KBM-7 (cell line): ENCODE data around the gene RNLS.

Experiments
- DNase-seq: peaks from one replicate; pipeline ENCODE4 v3.0.0-alpha.2; 2015
- in situ Hi-C: fragments of 300-500 bp; cut with MboI; formaldehyde crosslinking; loops from 2 replicates; pipeline ENCODE4 v1.14.3; 2020; ENCODE audit warnings: low sequenced_read_pairs, low pct_unique_long_range_greater_than_20kb, mixed read lengths

Gene RNLS

DNA sequence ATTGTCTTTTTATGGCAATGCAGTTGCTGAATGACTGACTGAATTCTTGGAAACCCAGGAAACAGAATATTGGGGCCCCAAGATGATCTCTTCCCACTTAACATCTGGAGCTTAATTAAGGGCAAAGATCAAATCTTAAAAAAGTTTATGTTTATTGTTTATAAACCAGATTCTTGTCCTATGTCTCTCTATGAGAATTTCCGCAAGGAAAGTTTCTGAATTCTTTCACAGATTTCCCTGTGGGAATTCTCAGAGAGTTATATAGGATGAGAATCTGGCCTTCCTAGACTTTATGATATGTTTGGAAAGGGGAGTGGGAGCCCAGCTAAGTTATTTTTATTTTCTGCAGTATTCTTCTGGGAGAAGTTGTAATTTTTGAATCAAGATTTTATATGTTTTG, 166.3 kb downstream of the RNLS start:
- in situ Hi-C loops, result loop anchor here (25.0 kb wide), 1 partner anchor 554 kb away; the partner anchor contains the start of genes KLLN and PTEN
- no peak for DNase-seq

GRCh38 chr10:88415533-88416130, 167.5 kb downstream of the RNLS start:
- DNase-seq, result no peak
- in situ Hi-C loops, result loop anchor here (25.0 kb wide), 1 partner anchor 553 kb away; the partner anchor contains the start of genes KLLN and PTEN

GRCh38 chr10:88413412-88413811, 169.7 kb downstream of the RNLS start:
- in situ Hi-C loops, result loop anchor here (25.0 kb wide), 1 partner anchor 551 kb away; the partner anchor contains the start of genes KLLN and PTEN
- peak; percentile 54 for DNase-seq

DNA sequence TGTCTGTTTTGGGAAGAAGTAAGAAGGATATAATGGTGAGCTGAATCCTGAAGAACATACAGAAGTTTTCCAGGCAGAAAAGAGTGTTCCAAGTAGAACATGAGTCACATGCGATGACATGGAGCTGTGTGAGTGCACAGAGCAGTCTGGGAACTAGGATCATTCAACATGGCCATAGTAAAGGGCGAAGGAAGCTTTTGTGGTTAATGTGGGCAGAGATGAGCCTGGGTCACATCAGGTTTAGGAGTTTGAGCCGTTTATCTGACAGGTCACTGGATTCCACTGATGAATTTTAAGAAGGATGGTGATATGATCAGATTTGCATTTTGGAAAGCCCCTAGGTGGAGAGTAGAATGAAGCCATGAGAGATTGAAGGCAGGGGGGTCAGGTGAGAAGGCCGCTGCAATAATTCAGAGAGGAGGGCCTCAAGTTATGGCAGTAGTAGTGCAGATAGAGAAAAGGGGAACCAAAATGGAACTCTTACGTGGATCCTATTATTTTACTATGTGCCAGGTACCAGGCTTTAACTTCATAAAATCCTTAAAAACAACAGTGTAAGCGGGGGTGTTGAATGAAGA, 171.3 kb downstream of the RNLS start:
- in situ Hi-C loops, result loop anchor here (25.0 kb wide), 1 partner anchor 550 kb away; the partner anchor contains the start of genes KLLN and PTEN
- peak; percentile 67 for DNase-seq

DNA sequence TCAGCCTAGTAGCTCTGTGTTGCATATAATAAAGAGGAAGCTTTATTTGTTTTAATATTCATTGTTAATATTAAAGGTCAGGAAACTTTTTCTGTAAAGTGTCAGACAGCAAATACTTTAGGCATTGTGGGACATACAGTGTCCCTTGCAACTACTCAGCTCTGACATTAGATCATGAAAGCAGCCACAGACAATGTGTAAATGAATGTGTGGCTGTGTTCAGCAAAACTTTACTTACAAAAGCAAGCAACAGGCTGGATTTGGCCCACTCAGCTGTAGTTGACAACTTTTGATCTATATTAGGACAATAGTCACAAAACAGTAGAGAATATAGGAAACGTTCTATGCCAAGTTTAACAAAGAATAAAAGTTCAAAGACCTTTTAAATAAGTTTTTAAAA, 173.3 kb downstream of the RNLS start:
- DNase-seq, result no peak
- in situ Hi-C loops, result loop anchor here (25.0 kb wide), 1 partner anchor 548 kb away; the partner anchor contains the start of genes KLLN and PTEN

DNA sequence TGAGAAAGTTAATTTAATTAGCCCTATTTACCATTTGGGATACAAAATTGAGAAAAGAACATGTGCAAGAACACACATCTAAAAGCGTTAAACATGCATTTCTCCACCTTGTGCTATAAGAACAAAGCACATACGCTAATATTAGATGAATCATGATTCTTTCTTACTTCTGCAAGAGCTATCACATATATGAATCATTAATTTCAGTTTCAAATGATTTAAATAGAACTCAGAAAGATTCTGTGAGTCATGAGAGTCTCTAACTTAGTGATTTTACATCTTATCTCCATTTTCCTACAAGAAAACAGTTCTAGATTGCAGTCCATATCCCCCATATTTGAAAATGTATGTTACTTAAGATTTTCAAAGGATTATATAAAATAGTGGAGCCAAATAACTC, 173.9 kb downstream of the RNLS start:
- in situ Hi-C loops, result loop anchor here (25.0 kb wide), 1 partner anchor 547 kb away; the partner anchor contains the start of genes KLLN and PTEN

DNA sequence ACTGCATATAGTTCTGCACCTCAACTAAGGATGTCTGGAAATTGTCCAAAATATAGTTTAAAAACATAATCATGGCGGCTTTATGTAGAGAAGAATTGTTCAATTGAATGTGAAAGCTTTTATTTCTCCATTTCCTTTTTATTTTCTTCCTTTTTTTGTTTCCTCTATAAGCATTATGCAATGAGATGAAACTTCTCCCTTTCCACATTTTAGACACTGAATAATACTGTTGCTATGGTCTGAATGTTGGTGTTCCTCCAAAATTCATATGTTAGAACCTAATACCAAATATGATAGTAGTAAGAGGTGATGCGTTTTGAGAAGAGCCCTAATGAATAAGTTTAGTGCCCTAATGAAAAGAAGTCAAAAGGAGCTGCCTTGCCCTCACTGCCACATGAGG, 175.0 kb downstream of the RNLS start:
- no peak for DNase-seq

More for the DNA sequence above, 173.9 kb downstream of the RNLS start:
- DNase-seq, result no peak

GRCh38 chr10:88404133-88404532, 179.0 kb downstream of the RNLS start:
- in situ Hi-C loops, result loop anchor here (25.0 kb wide), 1 partner anchor 542 kb away; the partner anchor contains the start of genes KLLN and PTEN
- DNase-seq, result no peak

More for the DNA sequence above, 175.0 kb downstream of the RNLS start:
- in situ Hi-C loops, result loop anchor here (25.0 kb wide), 1 partner anchor 546 kb away; the partner anchor contains the start of genes KLLN and PTEN

GRCh38 chr10:88401671-88402347, 181.3 kb downstream of the RNLS start:
- in situ Hi-C loops, result loop anchor here (25.0 kb wide), 1 partner anchor 540 kb away; the partner anchor contains the start of genes KLLN and PTEN
- peak; percentile 45 for DNase-seq

GRCh38 chr10:88399240-88399639, 183.9 kb downstream of the RNLS start:
- in situ Hi-C loops, result no loop called here
- DNase-seq, result no peak

GRCh38 chr10:88395677-88396076, 187.4 kb downstream of the RNLS start:
- no peak for DNase-seq
- in situ Hi-C loops, result no loop called here

DNA sequence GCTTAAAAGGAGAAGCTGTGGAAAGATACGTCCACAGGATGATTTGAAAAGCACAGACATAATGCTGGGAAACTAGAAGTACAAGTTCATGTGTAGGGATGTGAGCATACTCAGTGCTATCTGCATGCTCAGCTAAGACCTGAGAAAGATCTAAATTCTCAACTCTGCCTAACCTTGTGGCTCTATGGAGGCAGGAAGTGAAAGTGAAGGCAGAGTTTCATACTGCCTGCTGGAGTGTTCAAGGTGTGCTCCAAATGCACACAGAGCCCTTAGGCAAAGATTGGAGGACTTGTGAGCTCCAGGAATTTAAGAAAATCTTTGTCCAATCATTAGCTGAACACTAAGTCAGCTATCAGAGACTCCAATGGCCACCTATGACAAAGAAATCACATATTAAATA, 190.9 kb downstream of the RNLS start:
- DNase-seq, result no peak
- in situ Hi-C loops, result no loop called here

GRCh38 chr10:88390041-88390440, 193.1 kb downstream of the RNLS start:
- no peak for DNase-seq
- in situ Hi-C loops, result no loop called here

GRCh38 chr10:88389456-88389855, 193.7 kb downstream of the RNLS start:
- in situ Hi-C loops, result no loop called here
- DNase-seq, result peak; percentile 63

DNA sequence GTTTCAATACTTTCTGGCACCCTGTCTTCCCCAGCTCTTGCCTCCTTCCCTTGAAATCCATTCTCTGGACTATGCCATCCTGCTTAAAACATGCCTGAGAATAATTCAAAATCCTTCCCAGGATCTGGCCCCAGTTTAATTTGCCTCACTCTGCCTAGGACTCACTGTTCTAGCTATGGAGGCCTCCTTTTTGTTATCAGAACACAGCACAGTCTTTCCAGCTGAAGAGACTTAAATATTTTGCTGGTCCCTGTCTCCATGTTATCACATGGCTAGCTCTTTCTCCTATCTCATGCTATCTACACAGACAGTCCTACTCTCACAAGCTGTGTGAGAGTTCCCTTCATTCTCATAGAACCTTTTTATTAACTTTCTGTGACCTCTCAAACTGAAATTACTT, 194.8 kb downstream of the RNLS start:
- in situ Hi-C loops, result no loop called here
- DNase-seq, result no peak

DNA sequence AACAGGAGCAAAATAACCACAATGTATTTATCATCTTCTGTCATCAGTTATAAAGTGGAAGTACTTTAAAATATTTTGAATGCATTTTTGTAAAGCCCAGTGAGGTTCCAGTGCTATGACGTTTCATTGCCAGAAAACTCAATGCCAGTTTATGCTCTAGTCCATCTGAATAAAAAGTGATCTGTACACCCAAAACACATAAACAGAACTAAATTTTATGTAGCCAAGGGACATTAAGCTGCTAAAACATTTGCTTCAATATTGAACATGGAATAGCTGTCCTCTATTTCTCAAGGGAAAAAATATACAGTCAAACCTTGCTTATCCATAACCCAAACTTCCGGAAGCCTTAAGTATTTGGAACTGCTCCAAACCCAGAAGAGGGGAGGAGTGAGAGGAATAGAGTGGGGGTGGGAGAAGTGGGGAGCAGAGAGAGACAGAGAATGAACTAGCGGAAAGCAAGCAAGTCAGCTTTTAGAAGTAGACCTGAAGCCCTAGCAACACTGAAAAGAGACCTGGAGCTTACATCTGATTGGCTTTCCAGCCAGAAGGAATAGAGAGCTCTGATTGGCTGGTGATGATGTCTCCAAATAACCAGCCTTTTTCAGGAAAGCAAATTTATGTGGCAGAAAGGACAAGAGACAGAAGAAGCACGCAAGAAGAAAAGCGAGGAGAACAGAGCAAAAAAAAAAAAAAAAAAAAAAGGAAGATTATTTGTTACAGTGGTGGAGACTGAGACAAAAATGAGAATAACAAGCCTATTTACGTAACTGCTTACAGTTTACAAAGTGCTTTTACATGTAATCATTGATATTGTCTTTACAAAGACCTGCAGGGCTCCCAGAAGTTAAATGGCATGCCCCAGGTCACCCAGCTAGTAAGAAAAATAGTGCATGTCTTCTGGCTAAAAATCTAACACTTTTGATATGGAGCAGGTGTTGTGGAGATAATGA, 196.0 kb downstream of the RNLS start:
- in situ Hi-C loops, result no loop called here
- DNase-seq, result peak; percentile 83

GRCh38 chr10:88386204-88386788, 196.8 kb downstream of the RNLS start:
- peak; percentile 28 for DNase-seq
- in situ Hi-C loops, result no loop called here

GRCh38 chr10:88385601-88386203, 197.4 kb downstream of the RNLS start:
- peak; percentile 90 for DNase-seq
- in situ Hi-C loops, result no loop called here
